GM19438 (cell line): ENCODE results near the gene PRSS21.

ENCODE experiments used
- ATAC-seq: cut with Tn5 transposase; IDR thresholded peaks from one replicate; pipeline ENCODE4 v1.9.1; 2021; ENCODE audit warnings: low read depth; ENCODE audit not compliant: unreplicated experiment

PRSS21 gene

DNA sequence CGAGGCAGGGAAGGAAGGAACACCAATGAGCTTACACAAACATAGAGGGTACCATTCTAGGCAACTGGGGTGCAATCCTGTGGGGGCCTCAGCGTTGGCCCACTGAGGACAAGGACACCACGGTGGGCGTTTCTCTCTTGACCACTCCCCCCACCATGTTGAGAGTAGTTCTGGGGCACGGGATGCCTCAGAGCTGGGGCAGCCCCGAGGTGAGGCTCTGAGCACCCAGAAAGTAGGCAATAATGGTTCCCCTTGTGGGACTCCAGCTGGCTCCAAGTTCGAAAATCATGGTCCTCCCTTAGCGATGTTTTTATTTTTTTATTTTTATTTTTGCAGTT lies 5.1 kb downstream of the PRSS21 start:
- ATAC-seq = no peak

GRCh38 chr16:2822496-2822895 lies 5.5 kb downstream of the PRSS21 start:
- ATAC-seq = no peak

GRCh38 chr16:2824626-2825025 lies 7.6 kb downstream of the PRSS21 start:
- no peak for ATAC-seq

GRCh38 chr16:2825049-2825742 lies 8.2 kb downstream of the PRSS21 start:
- no peak for ATAC-seq

DNA sequence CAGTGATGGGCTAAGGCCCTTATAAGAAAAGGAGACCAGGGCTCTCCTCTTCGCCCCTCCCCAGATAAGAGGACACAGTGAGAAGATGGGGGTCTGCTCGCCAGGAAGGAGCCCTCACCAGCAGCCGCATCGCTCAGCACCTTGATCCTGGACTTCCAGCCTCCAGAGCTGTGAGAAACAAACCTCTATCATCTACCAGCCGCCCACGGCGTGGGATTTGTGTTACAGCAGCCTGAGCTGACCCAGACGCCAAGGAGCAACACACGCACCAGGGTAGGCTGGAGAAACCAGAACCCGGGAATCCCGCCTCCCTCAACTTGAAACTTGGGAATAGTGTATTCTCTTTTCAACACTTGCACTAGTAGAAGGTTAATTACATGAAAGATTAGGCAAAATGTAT lies 8.9 kb downstream of the PRSS21 start:
- no peak for ATAC-seq

- no peak for ATAC-seq
Observed at GRCh38 chr16:2826591-2827373, 9.7 kb downstream of the PRSS21 start.

DNA sequence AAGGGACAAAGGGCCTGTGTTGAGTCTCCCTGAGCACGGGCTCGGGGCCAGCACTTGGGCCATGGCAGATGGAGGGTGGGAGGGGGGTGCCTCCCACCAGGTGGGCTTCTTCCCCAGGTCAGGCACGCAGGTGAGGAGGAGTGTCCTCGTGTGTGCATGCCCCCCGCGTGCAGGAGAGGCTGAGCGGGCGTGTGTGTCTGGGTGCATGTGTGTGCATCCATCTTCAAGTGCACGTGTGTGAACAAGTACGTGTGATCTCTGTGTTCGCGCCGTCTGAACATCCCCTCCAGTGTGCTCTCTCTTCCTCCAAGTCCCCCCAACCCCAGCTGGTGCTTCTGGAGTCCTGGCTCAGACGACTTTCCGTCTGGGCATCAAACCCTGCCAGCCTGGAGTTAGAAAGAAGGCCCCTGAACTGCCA lies 10.3 kb downstream of the PRSS21 start:
- ATAC-seq = no peak

- ATAC-seq = no peak
Observed at GRCh38 chr16:2827831-2828520, 10.9 kb downstream of the PRSS21 start.

GRCh38 chr16:2828521-2828840 lies 11.4 kb downstream of the PRSS21 start:
- no peak for ATAC-seq

- no peak for ATAC-seq
Observed at GRCh38 chr16:2828876-2829430, 11.9 kb downstream of the PRSS21 start.

DNA sequence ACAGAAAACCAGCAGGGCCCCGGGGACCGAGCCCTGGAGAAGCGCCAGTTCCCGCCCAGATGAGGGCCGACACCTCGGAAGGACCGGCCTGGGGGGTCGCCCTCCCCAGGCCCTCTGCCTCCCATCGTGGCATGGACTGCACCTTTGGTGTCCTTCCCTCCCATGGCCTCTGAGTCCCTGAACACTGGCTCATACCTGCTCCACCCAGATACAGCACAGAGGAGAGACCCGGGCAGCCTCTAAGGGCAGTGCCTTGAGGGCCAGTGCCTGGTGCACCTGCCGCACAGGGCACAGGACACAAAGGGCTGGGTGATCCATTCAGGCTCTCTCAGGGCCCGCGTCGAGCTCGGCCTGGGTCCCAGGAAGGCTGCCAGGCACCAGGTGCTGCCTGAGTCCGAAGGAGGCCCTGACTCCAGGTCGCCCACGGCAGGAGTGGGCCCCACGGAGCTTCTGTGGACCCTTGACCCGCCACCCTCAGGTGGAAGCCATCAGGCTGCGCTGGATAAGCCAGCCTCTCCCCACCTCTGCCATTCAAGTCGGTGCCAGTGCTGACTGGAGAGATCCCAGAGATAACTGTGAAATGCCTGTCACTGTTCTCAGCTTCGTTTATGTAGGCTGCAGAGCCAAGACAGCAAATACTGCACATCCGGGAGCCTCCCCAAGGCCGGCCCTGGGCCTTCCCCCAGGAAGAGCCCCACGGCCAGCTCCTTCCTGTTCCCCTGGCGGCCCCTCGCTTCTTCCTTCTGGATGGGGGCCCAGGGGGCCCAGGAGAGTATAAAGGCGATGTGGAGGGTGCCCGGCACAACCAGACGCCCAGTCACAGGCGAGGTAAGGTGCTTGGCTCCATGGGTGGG lies 12.7 kb downstream of the PRSS21 start, which contains the start of gene ZG16B:
Gene ZG16B (plus strand): TSS at position 803 of the 854 bp plus-strand sequence. CDS start 139 bp downstream, outside the sequence.
- ATAC-seq = no peak

GRCh38 chr16:2830355-2830695 lies 13.3 kb downstream of the PRSS21 start:
- no peak for ATAC-seq

DNA sequence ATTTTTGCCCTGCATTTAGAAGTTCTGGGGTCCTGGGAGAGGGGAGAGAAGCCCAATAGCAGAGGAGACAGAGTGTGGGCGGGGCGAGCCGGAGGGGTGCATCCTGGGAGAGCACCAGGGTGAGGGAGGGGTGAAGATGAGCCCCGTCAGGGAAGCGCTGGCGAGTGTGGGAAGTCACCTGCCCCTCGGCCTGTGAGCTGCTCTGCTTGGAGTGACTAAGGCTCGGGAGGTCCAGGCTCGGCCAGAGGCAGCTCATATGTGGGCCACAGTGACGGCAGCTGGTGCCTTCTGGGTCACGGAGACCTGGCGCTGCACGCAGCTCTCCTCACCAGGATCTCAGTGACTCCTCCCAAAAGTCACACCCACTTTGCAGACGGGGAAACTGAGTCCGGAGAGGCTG lies 14.2 kb downstream of the PRSS21 start:
- ATAC-seq = no peak

DNA sequence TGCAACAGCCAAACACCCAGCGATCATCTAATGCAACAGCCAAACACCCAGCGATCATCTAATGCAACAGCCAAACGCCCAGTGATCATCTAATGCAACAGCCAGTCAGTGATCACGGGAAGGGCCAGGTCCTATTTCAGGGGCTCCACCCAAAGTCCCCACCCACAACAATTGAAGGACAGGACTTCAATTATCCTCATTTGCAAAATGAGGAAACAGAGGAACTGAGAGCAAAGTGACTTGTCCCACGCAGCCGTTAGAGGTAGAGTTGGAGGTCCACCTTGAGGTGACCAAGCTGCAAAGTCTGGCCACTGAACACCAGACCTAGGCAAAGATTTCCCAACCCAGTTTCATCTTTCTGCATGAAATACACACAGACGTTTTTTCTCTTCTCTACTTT lies 16.7 kb downstream of the PRSS21 start:
- no peak for ATAC-seq

DNA sequence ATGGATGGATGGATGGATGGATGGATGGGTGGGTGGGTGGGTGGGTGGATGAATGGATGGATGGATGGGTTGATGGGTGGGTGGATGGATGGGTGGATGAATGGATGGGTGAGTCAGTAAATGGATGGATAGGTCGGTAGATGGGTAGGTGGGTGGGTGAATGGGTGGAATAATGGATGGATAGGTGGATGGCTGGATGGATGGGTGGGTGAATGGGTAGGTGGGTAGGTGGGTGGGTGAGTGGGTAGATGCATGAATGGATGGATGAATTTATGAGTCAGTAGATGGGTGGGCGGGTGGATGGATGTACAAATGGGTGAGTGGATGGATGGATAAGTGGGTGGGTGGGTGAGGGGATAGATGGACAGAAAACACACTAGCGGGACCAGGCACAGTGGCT lies 17.9 kb downstream of the PRSS21 start:
- no peak for ATAC-seq

DNA sequence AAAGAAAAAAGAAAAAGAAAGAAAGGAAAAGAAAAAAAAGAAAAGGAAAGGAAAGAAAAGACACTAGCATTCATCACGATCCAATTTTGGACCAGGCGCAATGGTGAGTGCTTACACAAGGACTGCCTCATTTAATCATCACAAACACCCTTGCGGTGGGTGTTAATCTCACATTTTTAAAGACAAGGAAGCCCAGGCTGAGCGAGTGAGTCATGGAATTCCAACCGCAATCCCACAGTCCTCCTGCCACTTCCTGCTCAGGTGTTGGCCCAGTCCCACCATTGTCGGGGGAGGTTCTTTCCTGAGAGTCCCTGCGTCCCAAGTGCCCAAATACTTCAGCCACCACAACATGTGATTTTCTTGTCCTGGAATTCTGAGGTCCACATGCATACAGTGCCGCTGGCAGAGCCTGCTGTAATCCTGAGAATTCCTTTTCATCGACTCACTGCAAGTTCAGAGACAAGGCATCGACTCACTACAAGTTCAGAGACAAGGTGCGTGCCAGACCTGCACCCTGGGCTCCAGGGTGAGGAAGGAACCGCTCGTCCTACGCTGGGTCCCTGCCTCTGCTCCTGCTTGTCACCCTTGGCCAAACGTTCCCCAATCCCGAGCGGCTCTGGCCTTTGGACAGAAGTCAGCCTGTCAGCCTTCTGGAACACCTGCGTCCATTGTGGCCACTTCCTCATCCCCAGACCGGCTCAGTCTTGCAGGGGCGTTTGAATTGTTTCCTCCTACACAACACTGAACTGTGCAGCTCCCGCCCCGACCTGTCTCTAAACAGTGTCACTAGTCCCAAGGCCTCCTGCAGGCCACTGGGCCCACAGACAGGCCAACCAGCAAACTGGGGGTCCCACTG lies 18.8 kb downstream of the PRSS21 start:
- no peak for ATAC-seq

DNA sequence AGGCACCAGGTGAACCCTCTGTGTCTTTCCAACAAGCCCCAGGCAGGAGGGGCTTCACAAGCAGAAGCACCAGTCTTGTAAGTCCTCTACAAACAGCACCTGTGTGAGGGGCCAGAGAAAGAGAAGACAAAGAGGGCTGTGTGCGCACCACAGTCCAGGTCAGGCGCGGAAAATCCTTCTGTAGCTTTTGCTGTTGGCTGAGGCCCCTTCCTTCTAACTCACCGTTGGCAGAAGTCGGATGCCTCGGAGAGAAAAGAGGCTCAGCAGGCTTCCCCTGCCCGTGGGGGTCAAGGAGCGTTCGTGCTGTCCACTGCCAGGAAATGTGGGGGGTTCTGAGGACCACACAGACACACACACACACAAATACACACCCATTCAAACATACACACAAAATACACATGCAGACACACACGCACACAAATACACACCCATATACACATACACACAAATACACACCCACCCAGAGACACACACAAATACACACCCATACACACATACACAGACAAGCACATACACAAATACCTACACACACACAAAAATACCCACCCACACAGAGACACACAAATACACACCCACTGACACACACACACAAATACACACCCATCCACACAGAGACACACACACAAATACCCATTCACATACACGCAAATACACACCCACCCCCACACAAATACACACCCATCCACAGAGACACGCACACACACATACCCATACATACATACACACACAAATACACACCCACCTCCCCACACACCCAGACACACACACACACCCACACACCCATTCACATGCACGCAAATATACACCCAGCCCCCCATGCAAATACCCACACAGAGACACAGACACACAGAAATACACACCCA lies 19.8 kb downstream of the PRSS21 start:
- no peak for ATAC-seq

- no peak for ATAC-seq
Observed at GRCh38 chr16:2838928-2839327, 21.9 kb downstream of the PRSS21 start.
